ENCODE results near the gene COL6A3.

- TF ChIP-seq YY1 (IDR thresholded peaks at IDR 0.05; ENCODE audit: insufficient read depth, insufficient read length) (no peak), ZNF274 (IDR thresholded peaks at IDR 0.05; ENCODE audit: low read depth, low read length) (no peak)
These were observed 49.3 kb downstream of the COL6A3 start for GRCh38 chr2:237364655-237365054.
